OCI-LY7 (cell line): ENCODE results near the gene C1GALT1. TPM values are rescaled to one million over a fixed set of nuclear protein-coding genes. Genes with fewer than 3 reads are reported as not detected.
"Not testable (repeated sequence)": the region's sequence is repeated elsewhere in the genome, so short reads cannot be mapped to it uniquely, and the experiment has no call there.

Experiments used
- BruUV-seq: library from RNA; stranded (reverse); fragments of 400-500 nt; replicated peaks from 2 replicates; lab custom pipeline; 2021; lab: Mats Ljungman, UMichigan
- CTCF ChIA-PET: fragments of 300-600 bp; sonication (Branson Sonifier 250); formaldehyde crosslinking; loops from one replicate; lab custom pipeline; 2022; ENCODE audit warnings: antibody characterized with exemption; ENCODE audit not compliant: unreplicated experiment; lab: Charles Lee
- POLR2A ChIA-PET: fragments of 300-600 bp; sonication (Branson Sonifier 250); formaldehyde crosslinking; loops from one replicate; lab custom pipeline; 2022; ENCODE audit warnings: antibody characterized with exemption; lab: Charles Lee
- DNase-seq: peaks from one replicate; pipeline ENCODE4 v3.0.0-alpha.2; 2015; ENCODE audit warnings: low spot score
- H2AFZ ChIP-seq: fragments of 200-600 bp; sonication (generic), shearing (Covaris generic); 2 replicates; pipeline ENCODE4 v1.6.1; 2014; ENCODE audit warnings: mild to moderate bottlenecking, antibody characterized with exemption, low read length, moderate library complexity
- H3K27ac ChIP-seq: fragments of 200-600 bp; sonication (generic); 2 replicates; pipeline ENCODE4 v1.5.1; 2014; ENCODE audit warnings: mixed run types, low read depth, mild to moderate bottlenecking, moderate library complexity, low read length, inconsistent platforms; ENCODE audit not compliant: poor library complexity, severe bottlenecking
- H3K36me3 ChIP-seq: fragments of 200-600 bp; sonication (generic); 2 replicates; pipeline ENCODE4 v1.6.1; 2014; ENCODE audit warnings: mild to moderate bottlenecking, antibody characterized with exemption, low read length, moderate library complexity, mixed read lengths; ENCODE audit not compliant: insufficient read depth
- H3K4me1 ChIP-seq: fragments of 200-600 bp; sonication (generic); 2 replicates; pipeline ENCODE4 v1.5.1; 2014; ENCODE audit warnings: mild to moderate bottlenecking, low read length; ENCODE audit not compliant: insufficient read depth, poor library complexity, severe bottlenecking
- H3K4me2 ChIP-seq: fragments of 200-600 bp; sonication (generic); 2 replicates; pipeline ENCODE4 v1.6.1; 2014; ENCODE audit warnings: mild to moderate bottlenecking, low read length
- H3K4me3 ChIP-seq: fragments of 200-600 bp; sonication (generic); 2 replicates; pipeline ENCODE4 v1.5.1; 2014; ENCODE audit warnings: mild to moderate bottlenecking, low read depth, low read length; ENCODE audit not compliant: poor library complexity, severe bottlenecking
- H3K79me2 ChIP-seq: fragments of 200-600 bp; sonication (generic); 2 replicates; pipeline ENCODE4 v1.6.1; 2016; ENCODE audit warnings: low read depth, mild to moderate bottlenecking, low read length, moderate library complexity, mixed read lengths; ENCODE audit not compliant: insufficient read depth
- H3K9me2 ChIP-seq: fragments of 200-600 bp; sonication (generic); 2 replicates; pipeline ENCODE4 v1.6.1; 2016; ENCODE audit warnings: mild to moderate bottlenecking, low read length, mixed read lengths; ENCODE audit not compliant: insufficient read depth
- H3K9me3 ChIP-seq: fragments of 200-600 bp; sonication (generic); 2 replicates; pipeline ENCODE4 v1.6.1; 2014; ENCODE audit warnings: mild to moderate bottlenecking, mixed run types, low read length, mixed read lengths
- H4K20me1 ChIP-seq: fragments of 200-600 bp; sonication (generic); 2 replicates; pipeline ENCODE4 v1.6.1; 2014; ENCODE audit warnings: mild to moderate bottlenecking, antibody characterized with exemption, low read length, moderate library complexity, mixed read lengths; ENCODE audit not compliant: insufficient read depth
- CTCF ChIP-seq: fragments of 200-600 bp; sonication (generic); conservative IDR thresholded peaks from 2 replicates; pipeline ENCODE4 v1.5.1; 2014; ENCODE audit warnings: mild to moderate bottlenecking, antibody characterized with exemption, low read length, moderate library complexity, mixed read lengths
- EZH2phosphoT487 ChIP-seq: fragments of 200-600 bp; sonication (generic); IDR thresholded peaks from 2 replicates; pipeline ENCODE4 v1.6.1; 2018; ENCODE audit warnings: low read depth, borderline replicate concordance, mild to moderate bottlenecking, mixed run types, antibody characterized with exemption, low read length, moderate library complexity, mixed read lengths
- intact Hi-C: fragments of 100-400 bp; cut with micrococcal nuclease; formaldehyde crosslinking; loops from one replicate; pipeline ENCODE4 v1.10.0; 2022; ENCODE audit not compliant: unreplicated experiment
- total RNA-seq, 2 experiments: library from RNA; depleted of rRNA in 1 of 2; stranded (reverse); fragments of >200 nt in 1 of 2; shearing (Covaris generic) in 1 of 2; gene quantifications; 2 replicates each; pipeline ENCODE4 v1.2.3, GENCODE V29; 2014 to 2022

Gene C1GALT1
- total RNA-seq, 2 experiments from 2014 or later, result 18.9 to 31.6 TPM

- DNase-seq, result no peak
- H3K4me2 ChIP-seq, result no peak overlapping the region
- POLR2A ChIA-PET, result no interaction called here
- H3K79me2 ChIP-seq, result no peaks in the 10 kb centered on the region
- H3K9me3 ChIP-seq, result no peaks in the 10 kb centered on the region
- no peaks in the 10 kb centered on the region for H4K20me1 ChIP-seq
- no TSS peak for BruUV-seq
- no peak overlapping the region for H3K27ac ChIP-seq
- TF ChIP-seq CTCF (no peak), EZH2phosphoT487 (no peak)
- intact Hi-C loops, result no loop called here
- no peak overlapping the region for H2AFZ ChIP-seq
- H3K9me2 ChIP-seq, result no peaks in the 10 kb centered on the region
- no peaks in the 10 kb centered on the region for H3K4me1 ChIP-seq
- no peak overlapping the region for H3K4me3 ChIP-seq
- no peaks in the 10 kb centered on the region for H3K36me3 ChIP-seq
- CTCF ChIA-PET, result no interaction called here
These were observed 47.3 kb upstream of the C1GALT1 start for GRCh38 chr7:7135074-7135473.

- intact Hi-C loops, H3K36me3 ChIP-seq, DNase-seq, H3K4me1 ChIP-seq, H3K4me2 ChIP-seq, H3K4me3 ChIP-seq, H3K9me3 ChIP-seq, H3K79me2 ChIP-seq, CTCF ChIA-PET, H4K20me1 ChIP-seq, H2AFZ ChIP-seq, POLR2A ChIA-PET, H3K27ac ChIP-seq, BruUV-seq, H3K9me2 ChIP-seq: not testable (repeated sequence)
These were observed 46.4 kb upstream of the C1GALT1 start for GRCh38 chr7:7135924-7136323.

DNA sequence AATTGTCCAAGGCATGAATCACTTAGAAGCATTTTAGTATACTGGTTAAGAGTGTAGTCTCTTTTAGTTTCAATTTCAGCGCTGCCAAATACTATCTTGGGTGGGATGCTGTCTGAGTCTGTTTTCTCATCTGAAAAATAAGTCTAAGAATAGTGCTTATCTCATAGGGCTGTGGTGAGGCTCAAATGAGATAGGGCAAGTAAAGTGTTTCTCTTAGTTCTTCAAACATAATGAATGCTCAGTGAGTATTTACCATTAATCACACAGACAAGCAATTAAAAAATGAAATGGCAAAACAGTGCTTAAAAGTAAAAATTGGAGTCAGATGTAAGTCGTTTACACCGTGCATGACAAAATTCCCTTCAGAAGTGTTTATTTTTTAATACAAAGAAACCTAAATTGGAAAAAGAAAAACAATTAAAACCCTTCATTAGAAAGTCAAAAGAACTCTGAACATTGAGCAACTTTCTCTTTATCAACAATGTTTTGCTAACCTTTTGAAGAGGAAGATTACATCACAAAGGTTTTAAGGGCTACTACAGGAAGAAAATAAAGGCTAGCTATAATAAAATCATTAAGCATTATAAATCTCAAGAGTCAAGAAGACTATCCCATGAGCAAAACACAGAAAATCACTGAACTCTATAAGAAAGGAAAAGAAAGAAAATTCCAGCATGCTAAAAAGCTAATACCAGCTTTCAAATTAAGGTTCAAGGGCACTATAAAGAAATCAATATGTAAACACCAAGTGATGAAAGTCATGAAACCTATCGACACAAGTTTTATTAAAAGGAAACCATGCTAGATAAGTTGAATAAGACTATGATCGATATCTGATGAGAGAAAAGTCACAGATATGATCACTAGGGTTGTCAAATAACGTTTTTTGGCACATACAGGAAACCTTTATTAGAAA is 45.6 kb upstream of the C1GALT1 start:
- CTCF ChIA-PET, result no interaction called here
- no peak overlapping the region for H3K27ac ChIP-seq

More for the DNA sequence above, 45.6 kb upstream of the C1GALT1 start:
- TF ChIP-seq EZH2phosphoT487 (no peak), CTCF (no peak)
- no peak for DNase-seq
- Histone ChIP-seq H4K20me1 (no peaks in the 10 kb centered on the region), H3K9me3 (no peaks in the 10 kb centered on the region), H3K36me3 (no peaks in the 10 kb centered on the region), H3K9me2 (no peaks in the 10 kb centered on the region), H3K4me3 (no peak overlapping the region), H3K4me2 (no peak overlapping the region), H3K4me1 (no peaks in the 10 kb centered on the region), H2AFZ (no peak overlapping the region), H3K79me2 (no peaks in the 10 kb centered on the region)
- POLR2A ChIA-PET, result no interaction called here
- intact Hi-C loops, result no loop called here
- BruUV-seq, result no TSS peak
